A673 (cell line): ENCODE results near the gene TMEFF2. TPM values are rescaled to one million over a fixed set of nuclear protein-coding genes. Genes with fewer than 3 reads are reported as not detected.

Source experiments
- BruUV-seq: library from RNA; stranded (reverse); fragments of 400-500 nt; replicated peaks from 2 replicates; lab custom pipeline; 2021; lab: Mats Ljungman, UMichigan
- CTCF ChIA-PET: fragments of 300-600 bp; sonication (Branson Sonifier 250); formaldehyde crosslinking; loops from one replicate; lab custom pipeline; 2022; ENCODE audit warnings: antibody characterized with exemption; lab: Charles Lee
- POLR2A ChIA-PET: fragments of 300-600 bp; sonication (Branson Sonifier 250); formaldehyde crosslinking; loops from one replicate; lab custom pipeline; 2022; ENCODE audit warnings: antibody characterized with exemption; ENCODE audit not compliant: low non-redundant PET; lab: Charles Lee
- DNase-seq: peaks from one replicate; pipeline ENCODE4 v3.0.0-alpha.2; 2015; ENCODE audit warnings: low spot score
- H3K27ac ChIP-seq: fragments of 200-600 bp; sonication (generic); 2 replicates; pipeline ENCODE4 v1.5.1; 2016; ENCODE audit warnings: mixed run types, low read depth, mild to moderate bottlenecking, mixed read lengths, antibody characterized with exemption, low read length; ENCODE audit not compliant: poor library complexity, severe bottlenecking
- H3K27me3 ChIP-seq: fragments of 200-600 bp; sonication (generic); replicated peaks from 2 replicates; pipeline ENCODE4 v1.6.1; 2017; ENCODE audit warnings: mixed run types, low read depth, mild to moderate bottlenecking, mixed read lengths, antibody characterized with exemption, low read length; ENCODE audit not compliant: insufficient read depth, poor library complexity
- H3K36me3 ChIP-seq: fragments of 200-600 bp; sonication (generic); 2 replicates; pipeline ENCODE4 v1.6.1; 2016; ENCODE audit warnings: mixed run types, mild to moderate bottlenecking, mixed read lengths, antibody characterized with exemption, low read length; ENCODE audit not compliant: insufficient read depth, poor library complexity, severe bottlenecking
- H3K4me1 ChIP-seq: fragments of 200-600 bp; sonication (generic); 2 replicates; pipeline ENCODE4 v1.6.1; 2017; ENCODE audit warnings: mixed run types, mild to moderate bottlenecking, mixed read lengths, antibody characterized with exemption, low read length; ENCODE audit not compliant: insufficient read depth, poor library complexity, severe bottlenecking
- H3K4me3 ChIP-seq: fragments of 200-600 bp; sonication (generic); 2 replicates; pipeline ENCODE4 v1.5.1; 2016; ENCODE audit warnings: low read depth, mixed run types, mild to moderate bottlenecking, mixed read lengths, low read length; ENCODE audit not compliant: poor library complexity, severe bottlenecking
- H3K9me3 ChIP-seq: fragments of 200-600 bp; sonication (generic); 2 replicates; pipeline ENCODE4 v1.6.1; 2016; ENCODE audit warnings: mixed run types, low read depth, mild to moderate bottlenecking, mixed read lengths, antibody characterized with exemption, low read length; ENCODE audit not compliant: poor library complexity, severe bottlenecking
- EZH2 ChIP-seq: fragments of 200-600 bp; sonication (generic); IDR thresholded peaks from 2 replicates; pipeline ENCODE4 v1.6.1; 2017; ENCODE audit warnings: borderline replicate concordance, low read depth, mild to moderate bottlenecking, mixed read lengths, antibody characterized with exemption, low read length; ENCODE audit not compliant: poor library complexity, severe bottlenecking
- intact Hi-C: fragments of 100-400 bp; cut with micrococcal nuclease; formaldehyde crosslinking; loops from one replicate; pipeline ENCODE4 v1.10.0; 2022; ENCODE audit not compliant: unreplicated experiment
- total RNA-seq: library from RNA; stranded (reverse); gene quantifications from 2 replicates; pipeline ENCODE4 v1.2.3, GENCODE V29; 2021
- TF ChIP-seq, protein P1 (sequence below): fragments of 300-800, 200-600 bp; sonication (generic); conservative IDR thresholded peaks from 2 replicates; pipeline ENCODE4 v1.5.1; 2017; ENCODE audit warnings: low read depth, mild to moderate bottlenecking, antibody characterized with exemption, low read length, moderate library complexity, mixed read lengths

Gene TMEFF2
- total RNA-seq, 1 experiment from 2014 or later: 7.0 TPM

DNA sequence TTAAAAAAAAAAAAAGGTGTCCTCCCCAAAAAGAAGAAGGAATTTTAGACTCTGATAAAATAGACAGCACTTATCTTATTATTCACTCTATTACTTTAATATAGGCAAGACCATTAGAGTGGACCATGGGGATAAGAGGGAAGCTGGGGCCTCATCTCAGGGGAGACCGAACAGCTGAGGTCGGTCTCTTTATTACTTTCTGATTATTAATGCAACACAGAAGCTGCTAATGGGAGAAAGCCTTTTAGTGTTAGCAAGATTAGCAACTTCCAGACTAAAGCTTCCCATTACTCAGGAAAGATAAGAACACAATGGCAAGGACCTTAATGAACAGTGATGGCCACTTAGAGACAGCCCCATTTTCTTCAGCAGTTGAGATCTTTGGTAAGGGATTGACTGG lies 135.5 kb downstream of the TMEFF2 start:
- no peaks in the 10 kb centered on the region for H3K9me3 ChIP-seq
- TF ChIP-seq, protein P1, sequence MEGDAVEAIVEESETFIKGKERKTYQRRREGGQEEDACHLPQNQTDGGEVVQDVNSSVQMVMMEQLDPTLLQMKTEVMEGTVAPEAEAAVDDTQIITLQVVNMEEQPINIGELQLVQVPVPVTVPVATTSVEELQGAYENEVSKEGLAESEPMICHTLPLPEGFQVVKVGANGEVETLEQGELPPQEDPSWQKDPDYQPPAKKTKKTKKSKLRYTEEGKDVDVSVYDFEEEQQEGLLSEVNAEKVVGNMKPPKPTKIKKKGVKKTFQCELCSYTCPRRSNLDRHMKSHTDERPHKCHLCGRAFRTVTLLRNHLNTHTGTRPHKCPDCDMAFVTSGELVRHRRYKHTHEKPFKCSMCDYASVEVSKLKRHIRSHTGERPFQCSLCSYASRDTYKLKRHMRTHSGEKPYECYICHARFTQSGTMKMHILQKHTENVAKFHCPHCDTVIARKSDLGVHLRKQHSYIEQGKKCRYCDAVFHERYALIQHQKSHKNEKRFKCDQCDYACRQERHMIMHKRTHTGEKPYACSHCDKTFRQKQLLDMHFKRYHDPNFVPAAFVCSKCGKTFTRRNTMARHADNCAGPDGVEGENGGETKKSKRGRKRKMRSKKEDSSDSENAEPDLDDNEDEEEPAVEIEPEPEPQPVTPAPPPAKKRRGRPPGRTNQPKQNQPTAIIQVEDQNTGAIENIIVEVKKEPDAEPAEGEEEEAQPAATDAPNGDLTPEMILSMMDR: no peak
- TF ChIP-seq EZH2: no peak
- H3K27me3 ChIP-seq: no peaks in the 10 kb centered on the region
- CTCF ChIA-PET: no interaction called here
- H3K27ac ChIP-seq: no peak overlapping the region
- POLR2A ChIA-PET: no interaction called here
- no peak overlapping the region for H3K4me3 ChIP-seq
- no peaks in the 10 kb centered on the region for H3K4me1 ChIP-seq
- BruUV-seq: no TSS peak
- DNase-seq: no peak
- intact Hi-C loops: no loop called here
- H3K36me3 ChIP-seq: no peaks in the 10 kb centered on the region

DNA sequence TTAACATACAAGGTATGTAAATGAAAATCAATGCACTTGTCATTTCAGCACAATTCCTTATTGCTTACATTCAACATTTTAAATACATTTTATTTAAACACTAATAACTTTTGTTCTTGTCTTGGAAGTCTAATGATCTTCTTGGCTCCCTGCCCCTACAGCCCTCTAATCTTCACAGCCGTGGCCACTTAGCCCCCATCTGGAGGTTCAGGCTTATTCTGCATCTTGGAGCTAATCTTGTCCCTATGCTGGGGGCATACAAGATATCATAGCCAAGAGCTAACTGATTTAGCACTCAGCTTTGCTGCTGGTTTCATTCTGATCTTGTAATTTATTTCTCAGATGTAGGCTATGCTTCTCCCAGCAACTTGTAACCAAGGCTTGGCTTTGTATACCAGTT lies 140.8 kb downstream of the TMEFF2 start:
- Histone ChIP-seq H3K9me3 (no peaks in the 10 kb centered on the region), H3K36me3 (no peaks in the 10 kb centered on the region), H3K27me3 (no peaks in the 10 kb centered on the region), H3K4me1 (peaks cover 8% of the 10 kb centered on the region), H3K27ac (no peak overlapping the region), H3K4me3 (no peak overlapping the region)
- no TSS peak for BruUV-seq
- no peak for DNase-seq
- ChIA-PET CTCF (interaction anchor here (0.5 kb wide), 1 partner anchor 184 kb away, joined by 3 read pairs; no protein-coding TSS in a partner anchor), POLR2A (interaction anchor here (0.6 kb wide), 1 partner anchor 1419 kb away, joined by 3 read pairs; no protein-coding TSS in a partner anchor)
- intact Hi-C loops: no loop called here
- TF ChIP-seq, protein P1: no peak
- TF ChIP-seq EZH2: no peak

DNA sequence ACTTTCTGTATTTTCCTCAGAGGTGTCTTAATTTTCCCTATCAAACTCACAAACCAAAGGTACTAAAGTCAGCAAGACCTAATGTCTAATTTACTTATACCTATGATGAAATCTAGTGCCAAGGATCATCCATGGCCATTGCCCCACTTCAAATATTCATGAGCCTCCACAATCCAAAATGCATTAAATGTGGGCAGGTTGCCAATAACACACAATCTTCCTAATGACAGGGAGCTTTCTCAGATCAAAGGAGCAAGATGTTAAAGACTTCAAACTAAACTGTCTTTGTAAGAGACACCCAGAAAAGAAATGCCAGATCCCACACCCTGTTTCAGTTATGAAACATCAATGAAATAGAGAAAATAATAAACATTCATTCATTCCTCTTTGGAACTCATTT lies 143.2 kb downstream of the TMEFF2 start:
- CTCF ChIA-PET: no interaction called here
- no TSS peak for BruUV-seq

More for the DNA sequence above, 143.2 kb downstream of the TMEFF2 start:
- DNase-seq: peak; percentile 68
- Histone ChIP-seq H3K27me3 (no peaks in the 10 kb centered on the region), H3K9me3 (no peaks in the 10 kb centered on the region), H3K27ac (no peak overlapping the region), H3K4me1 (peaks cover 8% of the 10 kb centered on the region), H3K4me3 (no peak overlapping the region), H3K36me3 (no peaks in the 10 kb centered on the region)
- intact Hi-C loops: no loop called here
- TF ChIP-seq, protein P1: no peak
- TF ChIP-seq EZH2: no peak
- POLR2A ChIA-PET: no interaction called here
